Fibroblast of skin of right quadriceps (primary cell): ENCODE results near the gene UBP1.
"Not testable (repeated sequence)": the region's sequence is repeated elsewhere in the genome, so short reads cannot be mapped to it uniquely, and the experiment has no call there.

Experiments
- DNase-seq: peaks from one replicate; pipeline ENCODE4 v3.0.0-alpha.2; 2013

UBP1 gene

DNA sequence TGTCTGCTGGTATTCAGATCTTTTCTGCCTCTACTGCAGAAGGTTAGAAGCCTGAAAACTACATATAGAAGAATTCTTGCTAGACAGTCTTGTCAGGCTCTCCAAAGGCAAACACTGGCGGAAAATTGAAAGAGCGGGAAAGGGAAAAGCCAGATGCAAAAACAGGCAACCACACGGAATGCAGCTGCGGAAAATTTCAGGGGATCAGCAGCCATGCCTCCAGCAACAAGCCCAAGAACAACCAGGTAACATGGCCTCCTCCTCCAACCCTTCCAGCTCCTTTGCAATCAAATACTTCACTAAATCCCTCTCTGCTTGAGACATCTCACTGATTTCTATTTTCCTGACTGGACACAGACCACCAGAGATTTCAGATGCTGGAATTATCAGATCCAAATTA, 9.6 kb downstream of the UBP1 start:
- DNase-seq, result no peak

DNA sequence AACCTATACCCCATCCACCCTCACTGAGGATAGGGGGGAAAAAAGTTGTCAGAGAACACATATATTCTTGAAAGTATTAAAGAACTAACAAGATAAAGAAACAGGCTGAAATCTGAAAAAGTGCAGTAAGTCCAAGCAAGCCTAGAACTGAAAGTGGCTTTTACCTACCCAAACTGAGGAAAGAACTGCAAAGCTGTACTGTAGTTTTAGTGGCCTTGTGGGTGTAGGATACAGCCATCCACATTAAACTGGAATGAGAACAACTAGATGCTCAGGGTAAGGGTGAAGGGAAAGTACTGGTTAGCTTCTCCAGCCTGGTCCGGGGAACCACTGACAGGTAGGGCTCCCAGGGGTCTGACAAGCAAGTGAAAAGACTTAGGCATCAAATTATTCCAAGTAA, 10.1 kb downstream of the UBP1 start:
- DNase-seq, result no peak

DNA sequence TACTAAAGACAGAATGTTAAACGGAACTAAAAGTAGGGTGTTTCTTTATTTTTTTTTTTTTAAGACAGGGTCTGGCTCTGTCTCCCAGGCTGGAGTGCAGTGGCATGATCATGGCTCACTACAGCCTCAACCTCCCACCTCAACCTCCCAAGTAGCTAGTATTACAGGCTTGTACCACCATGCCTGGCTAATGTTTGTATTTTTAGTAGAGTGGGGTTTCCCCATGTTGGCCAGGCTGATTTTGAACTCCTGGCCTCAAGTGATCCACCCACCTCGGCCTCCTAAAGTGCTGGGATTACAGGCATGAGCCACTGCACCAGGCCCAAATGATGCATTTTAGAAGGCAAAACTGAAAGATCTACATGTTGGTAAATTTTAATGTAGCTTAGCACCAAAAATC, 10.9 kb downstream of the UBP1 start:
- not testable (repeated sequence) for DNase-seq

DNA sequence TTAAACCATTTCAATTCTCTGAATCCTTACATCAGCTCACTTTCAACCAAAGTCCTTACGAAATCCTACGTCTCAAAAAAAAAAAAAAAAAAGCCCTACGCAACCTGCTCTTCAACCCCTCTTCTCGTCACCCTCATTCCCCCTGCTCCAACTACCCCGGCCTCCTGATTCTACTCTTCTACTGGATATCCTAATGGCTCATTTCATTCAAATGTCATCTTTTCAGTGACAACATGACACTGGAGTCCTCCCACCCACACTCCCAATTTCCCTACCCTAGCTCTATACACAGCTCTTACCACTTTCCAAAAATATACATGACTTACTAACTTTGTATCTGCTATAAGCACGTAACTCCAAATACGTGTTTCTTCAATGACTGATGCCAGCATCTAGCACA, 11.5 kb downstream of the UBP1 start:
- no peak for DNase-seq

DNA sequence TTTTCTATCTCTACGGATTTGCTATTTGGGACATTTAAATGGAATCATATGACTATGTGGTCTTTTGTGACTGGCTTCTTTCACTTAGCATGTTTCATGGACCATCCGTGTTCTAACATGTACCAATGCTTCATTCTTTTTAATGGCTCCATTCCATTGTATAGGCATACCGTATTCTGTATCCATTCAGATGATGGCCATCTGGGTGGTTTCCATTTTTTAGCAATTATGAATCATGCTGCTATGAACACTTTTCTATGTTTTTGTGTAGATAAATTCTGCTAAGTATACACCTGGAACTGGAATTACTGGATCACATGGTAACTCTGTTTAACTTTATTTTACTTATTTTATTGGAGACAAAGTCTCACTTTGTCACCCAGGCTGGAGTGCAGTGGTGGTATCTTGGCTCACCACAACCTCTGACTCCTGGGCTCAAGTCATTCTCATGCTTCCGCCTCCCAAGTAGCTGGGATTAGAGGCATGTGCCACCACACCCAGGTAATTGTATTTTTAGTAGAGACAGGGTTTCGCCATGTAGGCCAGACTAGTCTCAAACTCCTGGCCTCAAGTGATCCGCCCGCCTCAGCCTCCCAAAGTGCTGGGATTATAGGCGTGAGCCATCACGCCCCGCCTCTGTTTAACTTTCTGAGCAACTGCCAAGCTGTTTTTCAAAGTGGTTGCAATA, 13.4 kb downstream of the UBP1 start:
- DNase-seq, result no peak

DNA sequence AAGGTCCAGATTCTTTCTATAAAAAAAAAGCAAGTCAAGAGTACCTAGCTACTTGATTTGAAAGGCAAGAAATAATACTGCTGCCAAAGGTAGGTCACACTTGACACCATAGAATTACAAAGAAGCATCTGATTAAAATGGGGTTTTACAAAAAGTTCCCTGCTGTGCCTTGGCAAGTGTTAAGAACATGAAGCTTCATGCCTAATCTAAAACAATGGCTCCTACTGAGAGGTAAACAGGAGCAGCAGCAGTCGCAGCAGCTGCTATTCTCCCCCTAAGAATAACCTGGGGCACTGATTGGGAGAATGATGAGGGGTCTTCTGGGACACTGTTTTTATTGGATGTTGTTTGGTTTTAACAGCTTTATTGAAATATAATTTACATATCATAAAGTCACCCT, 14.1 kb downstream of the UBP1 start:
- DNase-seq, result no peak

DNA sequence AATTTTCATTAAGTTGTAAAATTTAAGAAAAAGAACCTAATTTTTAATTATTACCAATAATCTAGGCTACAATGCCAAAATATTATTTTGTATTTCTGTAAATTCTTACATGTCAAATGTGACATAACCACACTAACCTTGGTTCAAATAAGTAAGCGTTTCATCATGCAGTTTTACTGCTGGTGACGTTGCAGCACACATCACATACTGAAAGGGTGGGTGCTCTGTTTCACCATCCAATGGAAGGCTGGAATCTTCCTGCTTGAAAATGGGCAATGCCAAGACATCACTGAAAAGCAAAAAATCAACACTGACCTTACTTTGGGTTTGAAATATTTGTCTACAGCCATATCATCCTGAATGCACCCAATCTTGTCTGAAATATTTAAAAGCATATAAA, 14.8 kb downstream of the UBP1 start:
- no peak for DNase-seq

DNA sequence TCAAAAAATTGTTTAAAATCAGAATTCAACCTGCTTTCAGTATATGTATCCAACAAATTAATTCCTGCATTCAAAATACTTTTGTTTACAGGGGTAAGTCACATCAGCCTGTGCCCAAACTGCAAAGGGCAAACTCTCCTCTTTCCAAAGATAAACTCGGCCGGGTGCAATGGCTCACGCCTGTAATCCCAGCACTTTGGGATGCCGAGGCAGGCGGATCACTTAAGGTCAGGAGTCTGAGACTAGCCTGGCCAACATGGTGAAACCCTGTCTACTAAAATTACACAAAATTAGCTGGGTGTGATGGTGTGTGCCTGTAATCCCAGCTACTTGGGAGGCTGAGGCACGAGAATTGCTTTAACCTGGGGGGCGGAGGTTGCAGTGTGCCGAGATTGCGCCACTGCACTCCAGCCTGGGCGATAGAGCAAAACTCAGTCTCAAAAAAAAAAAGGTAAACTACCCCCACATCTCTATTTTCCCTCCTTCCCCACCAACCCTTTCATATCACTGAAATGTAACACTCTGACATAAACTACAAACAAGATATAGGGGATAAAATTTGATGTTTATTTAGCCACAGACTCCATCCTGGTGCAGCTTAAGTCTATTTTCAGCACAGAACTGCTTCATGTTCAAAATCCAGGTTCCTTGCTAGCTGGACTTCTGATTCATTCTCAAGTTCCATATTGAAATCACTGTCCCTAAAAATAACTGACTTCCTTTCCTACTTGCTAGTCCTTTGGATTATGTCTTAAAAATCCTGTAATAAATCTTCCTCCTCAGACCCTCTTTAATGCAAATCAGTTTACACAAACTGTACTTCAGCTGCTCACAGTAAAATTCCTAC, 15.4 kb downstream of the UBP1 start:
- no peak for DNase-seq

DNA sequence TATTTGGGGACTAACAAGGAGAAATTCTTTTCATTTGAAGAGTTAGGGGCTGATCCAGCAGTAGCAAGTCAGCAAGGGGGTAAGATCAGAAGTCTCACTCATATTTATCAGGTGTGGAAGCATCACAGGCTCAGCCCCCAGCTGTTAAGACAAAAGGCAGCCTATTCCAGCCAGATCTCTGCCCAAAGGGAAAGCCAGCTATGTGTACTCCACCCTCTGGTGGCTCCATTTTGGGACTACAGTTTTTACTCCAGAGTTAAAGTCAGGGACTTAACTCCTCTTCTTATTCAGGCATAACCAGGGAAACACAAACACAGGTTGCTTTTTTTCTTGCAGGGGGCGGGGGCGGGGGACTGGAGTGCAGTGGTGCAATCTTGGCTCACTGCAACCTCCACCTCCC, 19.2 kb downstream of the UBP1 start:
- no peak for DNase-seq

DNA sequence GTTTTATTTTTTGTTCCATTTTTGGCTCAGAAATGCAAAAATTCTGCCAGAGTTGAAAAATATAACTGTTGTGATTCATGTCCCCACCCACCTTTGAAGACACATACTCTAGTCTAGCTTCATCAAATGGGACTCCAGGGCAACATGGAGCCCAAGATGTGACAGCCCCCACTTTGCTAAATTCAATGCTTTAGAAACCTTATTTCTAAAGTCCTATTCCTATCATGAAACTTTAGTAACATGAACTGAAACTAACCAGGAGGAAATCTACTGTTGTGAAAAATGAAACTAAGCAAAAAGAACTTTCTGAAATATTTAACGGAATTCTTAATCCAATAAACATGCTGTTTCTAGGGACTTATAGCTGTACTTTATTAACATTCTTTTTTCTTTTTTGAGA, 20.3 kb downstream of the UBP1 start:
- DNase-seq, result no peak

DNA sequence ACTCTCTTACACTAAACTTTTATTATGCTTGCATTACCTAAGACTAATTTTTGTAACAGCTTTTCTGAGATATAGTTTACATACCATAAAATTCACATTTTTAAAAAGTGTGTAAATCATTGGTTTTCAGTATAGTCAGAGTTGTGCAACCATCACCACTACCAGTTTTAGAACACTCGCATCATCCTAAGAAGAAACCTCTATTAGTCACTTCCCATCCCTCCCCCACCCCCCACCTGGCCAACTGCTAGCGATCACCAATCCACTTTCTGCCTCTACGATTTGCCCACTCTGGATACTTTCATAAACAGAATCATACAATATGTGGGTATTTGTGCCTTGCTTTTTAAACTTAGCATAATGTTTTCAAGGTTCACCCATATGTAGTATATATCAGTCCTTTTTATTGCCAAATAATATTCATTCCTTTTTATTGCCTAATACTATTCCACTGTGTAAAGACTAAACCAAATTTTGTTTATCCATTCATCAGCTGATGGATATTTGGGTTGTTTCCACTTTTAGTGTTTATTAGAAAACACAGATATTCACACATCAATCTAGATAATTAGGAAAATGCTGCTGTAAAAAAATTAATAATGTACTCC, 23.0 kb downstream of the UBP1 start:
- DNase-seq, result peak; percentile 45

DNA sequence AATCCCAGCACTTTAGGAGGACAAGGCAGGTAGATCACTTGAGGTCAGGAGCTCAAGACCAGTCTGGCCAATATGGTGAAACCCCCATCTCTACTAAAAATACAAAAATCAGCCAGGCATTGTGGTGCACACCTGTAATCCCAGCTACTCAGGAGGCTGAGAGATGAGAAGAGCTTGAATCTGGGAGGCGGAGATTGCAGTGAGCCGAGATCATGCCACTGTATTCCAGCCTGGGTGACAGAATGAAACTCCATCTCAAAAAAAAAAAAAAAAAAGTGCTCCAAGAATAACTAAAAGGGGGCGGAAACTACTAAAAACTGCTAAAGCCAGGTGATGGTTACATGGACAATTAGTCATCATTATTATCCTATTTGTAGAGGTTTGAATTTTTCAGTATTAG, 29.4 kb downstream of the UBP1 start:
- DNase-seq, result not testable (repeated sequence)

DNA sequence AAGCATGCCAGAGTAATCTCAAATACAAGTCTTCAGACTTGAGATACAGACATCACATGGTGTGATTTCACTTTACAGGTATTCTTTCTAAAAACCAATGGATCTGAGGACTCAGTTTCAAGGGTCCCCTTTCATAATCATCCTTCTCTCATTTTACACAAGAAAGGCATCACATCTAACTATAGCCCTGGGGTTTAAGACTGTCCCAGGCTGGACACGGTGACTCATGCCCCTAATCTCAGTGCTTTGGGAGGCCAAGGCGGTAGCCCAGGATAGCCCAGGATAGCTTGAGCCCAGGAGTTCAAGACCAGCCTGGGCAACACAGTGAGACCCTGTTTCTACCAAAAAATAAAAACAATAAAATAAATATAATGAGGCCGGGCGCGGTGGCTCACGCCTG, 36.4 kb downstream of the UBP1 start:
- DNase-seq, result no peak

DNA sequence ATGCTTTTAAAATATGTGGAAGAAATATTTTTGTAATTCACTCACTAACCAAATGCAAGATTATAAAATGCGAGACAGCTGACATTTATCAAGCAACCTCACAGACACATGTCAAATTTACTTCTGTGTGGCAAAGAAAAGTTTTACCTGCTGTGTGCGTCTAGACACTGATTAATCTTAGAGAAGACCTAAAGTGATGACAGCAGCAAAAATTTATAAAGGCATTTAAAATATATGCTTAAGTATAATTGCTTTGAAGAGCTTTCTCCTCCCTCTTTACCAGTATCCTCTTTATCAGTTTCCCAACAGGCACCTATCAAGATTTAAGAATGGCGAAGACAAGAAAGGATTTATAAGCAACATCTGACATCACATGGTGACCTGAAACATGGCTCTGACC, 37.3 kb downstream of the UBP1 start:
- no peak for DNase-seq

DNA sequence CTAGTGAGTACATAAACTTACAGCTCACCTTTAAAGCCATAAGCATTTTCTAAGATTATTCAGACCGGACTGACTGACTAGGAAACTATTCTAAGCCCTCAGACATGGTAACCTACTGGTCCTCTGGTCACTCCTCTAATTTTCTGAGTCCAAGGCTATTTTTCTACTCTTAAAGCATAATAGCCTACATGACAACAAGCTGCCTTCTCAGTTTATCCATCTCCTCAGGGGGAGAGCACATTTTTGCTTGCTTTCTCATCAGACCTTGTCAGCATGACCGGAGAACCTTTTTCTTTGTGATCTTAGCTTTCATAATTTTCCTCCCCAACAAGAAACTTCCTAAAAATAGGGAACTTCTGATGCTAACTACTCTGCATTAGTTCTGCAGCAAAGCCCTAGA, 38.4 kb downstream of the UBP1 start:
- no peak for DNase-seq

DNA sequence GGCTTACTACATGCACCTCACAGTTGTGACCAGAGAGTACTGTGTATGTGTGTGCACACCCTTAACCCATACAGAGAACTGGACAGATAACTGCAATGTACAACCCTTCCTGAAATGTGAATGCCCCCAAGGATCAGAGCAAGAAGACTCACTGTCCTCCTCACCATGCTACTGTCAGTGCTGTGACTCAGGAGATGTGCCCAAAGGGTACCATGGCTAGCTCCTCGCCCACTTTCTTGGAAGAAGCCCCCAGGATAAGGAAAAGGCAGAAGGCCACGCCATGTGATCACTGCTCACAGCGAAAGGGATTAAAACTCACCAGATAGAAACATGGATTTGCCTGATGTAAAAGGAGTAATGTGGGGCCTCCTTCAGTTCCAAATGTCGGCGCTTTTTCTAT, 41.8 kb downstream of the UBP1 start:
- no peak for DNase-seq

DNA sequence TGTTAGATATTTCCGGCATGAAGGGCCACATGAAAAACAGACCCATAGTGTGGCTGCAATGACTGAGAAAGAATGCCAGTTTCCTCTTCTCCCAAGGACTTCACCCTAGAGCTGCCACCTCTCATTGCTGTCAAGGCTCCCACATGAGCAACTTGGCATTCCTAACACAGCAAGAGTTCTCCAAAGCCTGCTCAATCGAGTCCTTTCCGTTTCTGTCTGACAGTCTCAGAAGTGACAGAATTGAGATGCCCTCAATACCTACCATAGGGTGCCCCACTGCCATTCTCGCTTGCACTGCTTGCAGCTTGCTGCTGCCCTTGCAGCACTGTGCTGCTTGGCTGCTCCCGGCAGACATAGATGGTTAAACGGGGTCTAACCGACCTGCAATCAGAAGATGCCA, 44.3 kb downstream of the UBP1 start:
- no peak for DNase-seq

DNA sequence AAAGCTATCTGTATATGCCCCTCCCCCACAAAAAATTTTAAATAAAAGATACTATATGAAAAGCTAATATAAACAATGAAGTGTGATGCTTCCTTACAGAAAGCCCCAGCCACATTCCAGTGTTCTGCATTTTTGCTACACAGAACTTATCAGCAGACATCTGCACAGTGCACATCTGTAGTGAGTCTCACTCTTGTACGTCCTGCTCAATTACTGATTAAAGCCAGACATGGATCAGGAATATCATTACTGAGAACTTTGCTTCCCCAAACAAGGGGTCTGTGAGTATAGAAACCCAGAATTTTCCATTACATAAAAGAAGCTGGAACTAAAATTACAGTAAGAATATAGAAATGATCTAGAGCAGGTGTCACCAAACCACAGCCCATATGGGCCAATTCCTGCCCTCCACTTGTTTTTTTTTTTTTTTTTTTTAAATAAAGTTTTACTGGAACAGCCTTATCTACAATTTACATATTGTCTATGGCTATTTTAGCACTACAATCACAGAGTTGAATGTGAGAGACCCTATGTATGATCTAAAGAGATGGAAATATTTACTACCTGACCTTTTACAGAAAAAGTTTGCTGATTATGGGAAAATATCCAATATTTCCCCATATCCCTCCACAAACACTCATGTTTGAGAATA, 45.7 kb downstream of the UBP1 start:
- peak; percentile 7 for DNase-seq

DNA sequence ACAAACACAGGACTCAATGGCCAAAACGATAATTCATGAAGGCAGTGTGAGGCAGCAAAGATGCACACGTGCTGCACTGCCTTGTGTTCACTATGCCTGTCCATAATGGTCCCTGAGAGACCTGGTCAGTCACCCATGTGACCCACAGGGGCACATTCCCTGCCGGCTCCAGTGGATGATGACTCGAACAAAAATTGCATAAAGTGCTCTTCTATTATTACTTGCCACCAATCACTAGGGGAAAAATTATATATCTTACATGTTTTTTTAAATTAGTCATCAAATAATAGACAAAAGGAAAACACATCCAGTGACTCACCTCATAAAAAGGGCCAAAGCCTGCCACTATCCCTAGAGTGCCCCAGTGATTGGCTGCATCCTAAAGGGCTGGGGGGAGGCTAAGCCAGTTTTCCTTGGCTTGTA, 47.5 kb downstream of the UBP1 start:
- peak; percentile 91 for DNase-seq

DNA sequence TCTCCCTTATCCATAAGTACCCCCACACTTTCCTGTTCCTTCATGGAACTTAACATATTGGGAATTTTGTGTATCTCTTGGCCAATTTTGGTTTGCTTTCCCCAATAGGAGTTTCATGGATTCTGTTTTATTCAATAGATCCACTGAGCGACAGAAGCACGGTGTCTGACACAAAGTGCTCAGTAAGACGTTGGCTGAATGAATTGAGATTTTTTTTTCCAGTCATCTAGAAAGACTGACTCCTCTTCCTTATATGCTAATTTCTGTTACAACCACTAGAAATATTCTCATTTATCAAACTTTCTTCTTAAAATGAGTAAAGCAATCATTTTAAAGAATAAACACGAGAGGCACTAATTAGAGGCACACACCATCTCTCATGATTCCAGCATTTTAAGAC, 48.1 kb downstream of the UBP1 start:
- no peak for DNase-seq

DNA sequence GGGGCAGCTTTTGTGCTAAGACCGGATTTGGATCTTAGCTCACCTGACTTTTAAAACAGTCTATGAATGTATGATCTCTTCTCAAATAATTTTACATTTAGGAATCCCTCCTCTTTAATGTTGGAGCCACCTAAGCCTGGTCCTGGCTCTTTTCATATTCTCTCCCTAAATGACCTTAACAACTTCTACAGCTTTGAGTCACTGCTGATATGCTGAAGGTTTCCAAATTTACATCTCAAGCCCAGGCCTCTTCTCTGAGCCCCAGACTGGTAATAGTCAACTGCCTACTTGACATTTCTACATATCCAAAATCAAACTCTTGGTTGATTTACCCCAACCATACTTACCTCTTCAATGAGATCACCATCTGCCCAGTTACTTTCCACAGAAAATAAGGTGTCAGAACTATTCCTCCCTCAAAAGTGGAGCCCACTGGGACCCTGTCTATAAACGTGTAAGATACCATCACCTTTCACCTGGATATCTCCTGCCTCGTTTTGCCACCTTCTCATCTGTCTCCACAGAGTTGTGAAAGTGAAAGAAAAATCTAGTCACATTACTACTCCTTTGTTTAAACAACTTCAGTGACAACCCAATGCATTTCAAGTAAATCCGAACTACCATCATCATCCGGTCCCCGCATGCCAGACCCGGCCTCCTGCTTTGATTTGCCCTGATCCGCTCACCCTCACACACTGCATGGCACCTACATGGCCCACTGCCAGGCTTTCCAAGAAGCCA, 48.8 kb downstream of the UBP1 start:
- no peak for DNase-seq

DNA sequence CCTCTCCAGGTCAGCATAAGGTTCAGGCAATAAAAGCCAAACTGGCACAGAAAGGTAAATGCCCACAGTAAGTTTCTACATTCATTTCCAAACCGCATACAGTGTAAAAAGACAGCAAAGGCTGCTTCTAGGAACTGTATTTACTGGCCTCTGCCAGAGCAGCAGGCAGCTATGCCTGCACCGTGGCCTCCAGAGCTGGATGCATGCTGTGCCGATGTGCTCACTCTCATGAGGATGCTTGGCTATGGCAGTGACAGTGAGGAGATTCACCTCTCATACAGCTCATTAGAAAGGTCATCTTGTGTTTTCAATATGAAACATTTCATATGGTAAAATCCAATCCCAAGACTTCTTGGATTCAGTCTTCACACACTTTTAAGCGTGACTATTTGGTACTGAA, 50.3 kb downstream of the UBP1 start:
- no peak for DNase-seq
